Erythroblast (primary cell): ENCODE results near the gene APLN.

Experiments
- GATA1 ChIP-seq: IDR thresholded peaks from 2 replicates; pipeline ENCODE4 v1.6.1; 2011; ENCODE audit warnings: low read depth, mild to moderate bottlenecking, control low read depth, low read length, moderate library complexity
- POLR2A ChIP-seq: IDR thresholded peaks from 2 replicates; pipeline ENCODE4 v1.6.1; 2011; ENCODE audit warnings: mild to moderate bottlenecking, low read length

- TF ChIP-seq POLR2A (no peak), GATA1 (no peak)
Observed at GRCh38 chrX:129653181-129653970, 1.4 kb downstream of the APLN start.
